Uterus (tissue), 2 donors: Measurements from ENCODE around the gene LMTK2.

Experiments used
- CTCF ChIP-seq, 4 experiments: fragments of 200-600 bp in 2 of 4; fragments of 450-650 bp in 2 of 4; sonication (generic) in 2 of 4; IDR thresholded peaks; one replicate each; pipeline ENCODE4 v1.5.1; 2016 to 2019; ENCODE audit warnings: antibody characterized with exemption in 4 of 4, mild to moderate bottlenecking in 2 of 4, moderate library complexity in 1 of 4
- POLR2A ChIP-seq, 2 donors: fragments of 450-650 bp; IDR thresholded peaks; one replicate each; pipeline ENCODE4 v1.6.1; 2016; ENCODE audit warnings: antibody characterized with exemption in 2 of 2, mild to moderate bottlenecking in 1 of 2, moderate library complexity in 1 of 2

GRCh38 chr7:98171449-98171848, 64.8 kb downstream of the LMTK2 start:
- TF ChIP-seq POLR2A (IDR thresholded peaks at IDR 0.05): no peak
- no peak for TF ChIP-seq CTCF (IDR thresholded peaks at IDR 0.05)
